ENCODE data around the gene R3HDM1.

DNA sequence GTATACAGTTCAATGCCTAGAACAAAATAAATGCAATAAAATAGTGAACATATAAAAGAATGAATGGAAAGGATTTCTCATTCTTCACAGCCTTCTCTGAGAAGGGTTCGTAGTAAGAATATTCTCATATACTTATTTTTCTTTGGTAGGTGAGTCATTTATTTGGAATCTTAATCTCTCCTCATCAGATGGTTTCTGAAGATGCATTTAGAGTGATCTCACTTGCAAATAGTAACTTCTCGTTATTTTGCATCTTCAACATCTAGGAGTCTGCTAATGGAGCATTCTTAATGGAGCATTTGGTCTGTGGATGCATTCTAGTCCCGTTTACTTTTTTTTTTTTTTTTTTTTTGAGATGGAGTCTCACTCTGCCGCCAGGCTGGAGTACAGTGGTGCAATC lies 214.3 kb downstream of the R3HDM1 start:
- TF ChIP-seq EZH2 (IDR thresholded peaks at IDR 0.05; ENCODE audit: insufficient read depth, poor library complexity, severe bottlenecking) (no peak), EZH2phosphoT487 (IDR thresholded peaks at IDR 0.05; ENCODE audit: insufficient read depth, low read depth) (no peak)

Measured in GM23248 (cell line).